ENCODE measurements around the gene FSTL4.

Gene FSTL4

GRCh38 chr5:133430095-133430494, 182.2 kb downstream of the FSTL4 start:
- H3K4me3 Mint-ChIP-seq: no peak overlapping the region
- H3K27me3 Mint-ChIP-seq: no peaks in the 10 kb centered on the region
- H3K27ac Mint-ChIP-seq: no peak overlapping the region
- DNase-seq (ENCODE audit: low spot score in 2 of 2) (no peak), ATAC-seq (ENCODE audit: low read depth) (no peak)
- no peaks in the 10 kb centered on the region for H3K9me3 Mint-ChIP-seq
- H3K4me1 Mint-ChIP-seq: peaks cover 5% of the 10 kb centered on the region
- no peaks in the 10 kb centered on the region for H3K36me3 Mint-ChIP-seq

GRCh38 chr5:133429046-133429445, 183.3 kb downstream of the FSTL4 start:
- no peaks in the 10 kb centered on the region for H3K36me3 Mint-ChIP-seq
- no peaks in the 10 kb centered on the region for H3K9me3 Mint-ChIP-seq
- DNase-seq (ENCODE audit: low spot score in 2 of 2) (no peak), ATAC-seq (ENCODE audit: low read depth) (no peak)
- peaks cover 5% of the 10 kb centered on the region for H3K4me1 Mint-ChIP-seq
- H3K27ac Mint-ChIP-seq: no peak overlapping the region
- H3K27me3 Mint-ChIP-seq: no peaks in the 10 kb centered on the region
- H3K4me3 Mint-ChIP-seq: no peak overlapping the region

GRCh38 chr5:133428072-133428660, 184.2 kb downstream of the FSTL4 start:
- Mint-ChIP-seq H3K27ac (no peak overlapping the region), H3K4me3 (no peak overlapping the region), H3K36me3 (no peaks in the 10 kb centered on the region), H3K9me3 (no peaks in the 10 kb centered on the region), H3K27me3 (peaks cover 4% of the 10 kb centered on the region), H3K4me1 (peaks cover 12% of the 10 kb centered on the region)
- ATAC-seq (ENCODE audit: low read depth): no peak
- no peak for DNase-seq (ENCODE audit: low spot score in 2 of 2)

GRCh38 chr5:133427121-133427777, 185.1 kb downstream of the FSTL4 start:
- H3K9me3 Mint-ChIP-seq: no peaks in the 10 kb centered on the region
- no peak overlapping the region for H3K4me3 Mint-ChIP-seq
- no peak for ATAC-seq (ENCODE audit: low read depth)
- peaks cover 12% of the 10 kb centered on the region for H3K4me1 Mint-ChIP-seq
- no peaks in the 10 kb centered on the region for H3K36me3 Mint-ChIP-seq
- H3K27ac Mint-ChIP-seq: no peak overlapping the region
- peaks cover 5% of the 10 kb centered on the region for H3K27me3 Mint-ChIP-seq
- no peak for DNase-seq (ENCODE audit: low spot score in 2 of 2)

- Mint-ChIP-seq H3K4me1 (peaks cover 12% of the 10 kb centered on the region), H3K9me3 (no peaks in the 10 kb centered on the region), H3K27me3 (peaks cover 11% of the 10 kb centered on the region), H3K36me3 (no peaks in the 10 kb centered on the region), H3K4me3 (no peak overlapping the region), H3K27ac (no peak overlapping the region)
- DNase-seq (ENCODE audit: low spot score in 2 of 2) (no peak), ATAC-seq (ENCODE audit: low read depth) (no peak)
Observed at GRCh38 chr5:133426264-133426663, 186.1 kb downstream of the FSTL4 start.

GRCh38 chr5:133425764-133426163, 186.6 kb downstream of the FSTL4 start:
- ATAC-seq (ENCODE audit: low read depth) (no peak), DNase-seq (ENCODE audit: low spot score in 2 of 2) (no peak)
- H3K27me3 Mint-ChIP-seq: peaks cover 11% of the 10 kb centered on the region
- no peaks in the 10 kb centered on the region for H3K9me3 Mint-ChIP-seq
- H3K4me3 Mint-ChIP-seq: no peak overlapping the region
- no peak overlapping the region for H3K27ac Mint-ChIP-seq
- H3K36me3 Mint-ChIP-seq: no peaks in the 10 kb centered on the region
- H3K4me1 Mint-ChIP-seq: peaks cover 12% of the 10 kb centered on the region

GRCh38 chr5:133425222-133425621, 187.1 kb downstream of the FSTL4 start:
- Mint-ChIP-seq H3K4me3 (no peak overlapping the region), H3K27me3 (peaks cover 11% of the 10 kb centered on the region), H3K36me3 (no peaks in the 10 kb centered on the region), H3K9me3 (no peaks in the 10 kb centered on the region), H3K4me1 (peaks cover 12% of the 10 kb centered on the region), H3K27ac (no peak overlapping the region)
- DNase-seq (ENCODE audit: low spot score in 2 of 2): no peak
- no peak for ATAC-seq (ENCODE audit: low read depth)

GRCh38 chr5:133423618-133424282, 188.6 kb downstream of the FSTL4 start:
- Mint-ChIP-seq H3K9me3 (no peaks in the 10 kb centered on the region), H3K36me3 (no peaks in the 10 kb centered on the region), H3K4me3 (peak overlapping the region; percentile 33), H3K4me1 (peaks cover 12% of the 10 kb centered on the region), H3K27me3 (peaks cover 11% of the 10 kb centered on the region), H3K27ac (peak overlapping the region; percentile 43)
- ATAC-seq (ENCODE audit: low read depth) (peak; percentile 81), DNase-seq (ENCODE audit: low spot score in 2 of 2) (peak; percentile 76 to 86)

- Mint-ChIP-seq H3K27ac (peak overlapping the region; percentile 43), H3K36me3 (no peaks in the 10 kb centered on the region), H3K4me3 (peak overlapping the region; percentile 33), H3K9me3 (no peaks in the 10 kb centered on the region), H3K27me3 (peaks cover 11% of the 10 kb centered on the region), H3K4me1 (peaks cover 9% of the 10 kb centered on the region)
- ATAC-seq (ENCODE audit: low read depth) (no peak), DNase-seq (ENCODE audit: low spot score in 2 of 2) (no peak)
Observed at GRCh38 chr5:133423011-133423617, 189.2 kb downstream of the FSTL4 start.

- H3K4me3 Mint-ChIP-seq: no peak overlapping the region
- DNase-seq (ENCODE audit: low spot score in 2 of 2) (no peak), ATAC-seq (ENCODE audit: low read depth) (no peak)
- no peak overlapping the region for H3K27ac Mint-ChIP-seq
- no peaks in the 10 kb centered on the region for H3K36me3 Mint-ChIP-seq
- H3K27me3 Mint-ChIP-seq: peaks cover 11% of the 10 kb centered on the region
- H3K4me1 Mint-ChIP-seq: peaks cover 9% of the 10 kb centered on the region
- no peaks in the 10 kb centered on the region for H3K9me3 Mint-ChIP-seq
Observed at GRCh38 chr5:133421806-133422205, 190.5 kb downstream of the FSTL4 start.

- peak in 1 of 2 donors; percentile 23 for DNase-seq (ENCODE audit: low spot score in 2 of 2)
- no peak overlapping the region for H3K27ac Mint-ChIP-seq
- no peak overlapping the region for H3K4me3 Mint-ChIP-seq
- no peaks in the 10 kb centered on the region for H3K9me3 Mint-ChIP-seq
- peak; percentile 33 for ATAC-seq (ENCODE audit: low read depth)
- H3K27me3 Mint-ChIP-seq: peaks cover 11% of the 10 kb centered on the region
- H3K36me3 Mint-ChIP-seq: no peaks in the 10 kb centered on the region
- H3K4me1 Mint-ChIP-seq: peaks cover 9% of the 10 kb centered on the region
Observed at GRCh38 chr5:133421394-133421793, 190.9 kb downstream of the FSTL4 start.

GRCh38 chr5:133420440-133421301, 191.7 kb downstream of the FSTL4 start:
- peaks cover 11% of the 10 kb centered on the region for H3K27me3 Mint-ChIP-seq
- no peaks in the 10 kb centered on the region for H3K36me3 Mint-ChIP-seq
- no peak overlapping the region for H3K4me3 Mint-ChIP-seq
- DNase-seq (ENCODE audit: low spot score in 2 of 2) (no peak), ATAC-seq (ENCODE audit: low read depth) (no peak)
- peaks cover 9% of the 10 kb centered on the region for H3K4me1 Mint-ChIP-seq
- no peak overlapping the region for H3K27ac Mint-ChIP-seq
- no peaks in the 10 kb centered on the region for H3K9me3 Mint-ChIP-seq

GRCh38 chr5:133415906-133416305, 196.4 kb downstream of the FSTL4 start:
- no peak for ATAC-seq (ENCODE audit: low read depth)
- H3K36me3 Mint-ChIP-seq: no peaks in the 10 kb centered on the region

More at GRCh38 chr5:133415906-133416305, 196.4 kb downstream of the FSTL4 start:
- H3K4me3 Mint-ChIP-seq: no peak overlapping the region
- no peaks in the 10 kb centered on the region for H3K9me3 Mint-ChIP-seq
- no peak overlapping the region for H3K27ac Mint-ChIP-seq
- H3K27me3 Mint-ChIP-seq: peaks cover 4% of the 10 kb centered on the region
- DNase-seq (ENCODE audit: low spot score in 2 of 2): no peak
- peaks cover 2% of the 10 kb centered on the region for H3K4me1 Mint-ChIP-seq
